ENCODE results near the gene ALG1.
"Not testable (repeated sequence)": the region's sequence is repeated elsewhere in the genome, so short reads cannot be mapped to it uniquely, and the experiment has no call there.

The ALG1 gene

DNA sequence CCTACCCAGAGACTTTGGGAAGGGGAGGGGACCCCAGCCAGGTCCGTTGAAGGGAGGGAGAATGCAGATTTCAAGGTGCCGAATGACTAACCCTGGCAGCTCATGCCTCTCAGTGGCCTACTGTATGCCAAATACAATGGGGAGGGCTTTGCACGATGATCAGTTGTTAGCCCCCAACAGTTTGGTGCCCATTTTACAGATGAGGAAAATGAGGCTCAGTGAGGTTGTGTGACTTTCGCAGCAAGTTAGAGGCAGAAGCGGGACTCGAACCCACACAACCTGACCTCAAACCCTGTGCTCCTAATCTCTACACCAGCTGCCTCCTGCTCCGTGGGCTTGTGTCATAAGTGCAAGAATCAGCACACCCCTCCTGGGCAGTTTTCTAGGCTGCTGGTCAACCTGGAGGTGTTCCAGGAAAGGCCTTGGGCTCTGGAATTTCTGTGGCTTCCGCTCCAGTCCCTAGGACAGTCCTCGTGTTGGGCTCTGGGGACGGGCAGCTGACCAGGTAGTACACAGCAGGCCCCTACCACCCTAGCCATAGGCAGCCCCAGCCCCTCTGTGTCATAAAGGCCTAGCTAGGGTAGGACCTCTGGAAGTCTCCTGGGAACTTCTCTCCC, 26.0 kb upstream of the ALG1 start:
- DNase-seq: no peak

DNA sequence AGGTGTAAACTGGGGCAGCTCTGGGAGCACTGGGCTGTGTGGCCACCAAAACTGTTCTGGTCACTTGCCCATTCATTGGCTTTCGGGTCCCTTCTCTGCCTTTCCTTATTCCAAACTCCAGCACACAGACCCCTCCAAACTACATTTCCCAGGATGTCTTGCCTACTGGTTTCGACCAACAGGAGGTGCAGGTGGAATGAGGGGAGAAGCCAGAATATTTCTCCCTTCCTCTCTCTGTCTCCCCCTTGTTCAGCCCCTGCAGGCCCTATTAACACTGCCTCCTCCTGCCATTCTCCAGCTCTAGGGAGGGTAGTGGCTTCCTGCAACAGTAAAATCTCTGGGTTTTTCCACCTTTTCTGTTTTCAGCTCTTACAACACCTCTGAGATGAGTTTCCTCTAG, 24.7 kb upstream of the ALG1 start:
- no peak for DNase-seq

DNA sequence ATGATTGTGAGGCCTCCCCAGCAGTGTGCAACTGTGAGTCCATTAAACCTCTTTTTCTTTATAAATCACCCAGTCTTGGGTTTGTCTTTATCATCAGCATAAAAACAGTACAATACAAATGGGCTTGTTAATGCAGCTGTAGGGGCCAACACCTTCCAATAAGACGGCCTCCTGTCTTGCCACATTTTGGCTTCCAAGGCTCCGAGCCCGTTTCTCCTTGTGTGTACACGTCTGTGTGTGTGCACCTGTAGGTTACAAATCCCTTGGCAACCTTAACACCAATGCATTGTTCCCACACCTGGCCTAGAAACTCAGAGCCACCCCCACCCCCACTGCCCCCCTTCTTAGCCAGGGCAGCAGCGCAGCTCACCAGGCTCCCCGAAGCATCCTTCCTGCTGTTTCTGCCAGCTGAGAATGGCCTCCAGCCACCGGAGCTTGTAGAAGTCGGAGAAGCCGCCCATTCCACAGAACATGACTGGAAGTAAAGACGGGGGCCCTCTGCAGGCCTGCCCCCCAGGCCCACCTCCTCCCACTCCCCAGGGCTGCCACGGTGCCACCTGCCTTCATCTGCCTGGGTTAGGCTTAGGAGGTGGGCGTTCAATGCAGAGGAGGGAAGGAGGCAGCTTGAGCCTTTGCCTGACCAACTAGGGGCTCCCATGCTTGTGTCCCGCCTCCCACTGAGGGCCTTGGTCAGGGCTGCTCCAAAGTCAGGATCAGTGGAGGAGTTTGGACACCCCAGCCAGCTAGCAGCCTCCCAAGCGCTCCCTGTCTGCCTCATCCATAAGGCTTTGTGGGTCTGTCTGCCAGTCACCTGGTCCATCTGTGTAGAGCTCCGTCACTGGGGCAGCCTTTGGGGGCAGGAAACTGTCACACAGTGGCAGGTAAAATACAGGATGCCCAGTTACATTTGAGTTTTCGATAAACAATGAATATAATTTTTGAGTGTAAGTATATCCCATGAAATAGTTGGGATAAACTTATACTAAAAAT, 16.5 kb upstream of the ALG1 start:
- no peak for DNase-seq

DNA sequence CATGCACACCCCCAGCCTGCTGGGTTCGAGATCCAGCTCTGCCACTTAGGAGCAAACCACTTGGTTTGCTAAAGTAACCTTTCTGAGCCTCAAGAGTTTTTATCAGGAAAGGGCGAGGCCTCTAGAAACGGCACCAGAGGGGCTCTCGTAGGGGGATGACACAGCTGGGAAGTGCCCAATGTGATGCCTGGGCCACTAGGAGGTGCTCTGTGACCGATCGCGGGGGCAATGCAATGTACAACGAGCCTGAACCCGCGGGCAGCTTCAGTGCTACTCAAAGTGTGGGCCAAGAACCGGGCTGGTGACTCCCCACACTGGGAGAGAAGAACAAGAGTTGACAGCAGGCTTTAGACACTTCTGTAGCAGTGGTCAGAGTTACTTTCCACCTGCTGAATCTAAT, 15.3 kb upstream of the ALG1 start:
- peak; percentile 66 for DNase-seq

DNA sequence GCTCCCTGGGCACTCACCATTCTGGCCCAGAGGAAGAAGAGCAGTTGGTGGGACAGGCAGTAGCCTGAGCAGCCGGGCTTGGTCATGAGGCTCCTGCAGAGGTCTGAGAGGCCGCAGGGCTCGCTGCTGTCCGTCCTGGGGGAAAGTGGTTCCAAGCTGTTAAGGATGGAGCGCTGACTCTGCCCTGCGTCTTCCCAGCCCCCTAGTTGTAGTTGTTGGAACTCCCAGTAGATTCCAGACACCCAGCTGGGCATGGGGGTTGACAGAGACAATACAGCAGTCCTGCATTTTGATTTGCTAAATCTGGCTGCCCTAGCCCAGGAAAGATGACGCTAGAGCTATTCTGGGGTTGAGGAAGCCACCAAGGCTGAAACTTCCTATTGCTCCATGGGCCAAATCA, 13.2 kb upstream of the ALG1 start:
- DNase-seq: no peak

DNA sequence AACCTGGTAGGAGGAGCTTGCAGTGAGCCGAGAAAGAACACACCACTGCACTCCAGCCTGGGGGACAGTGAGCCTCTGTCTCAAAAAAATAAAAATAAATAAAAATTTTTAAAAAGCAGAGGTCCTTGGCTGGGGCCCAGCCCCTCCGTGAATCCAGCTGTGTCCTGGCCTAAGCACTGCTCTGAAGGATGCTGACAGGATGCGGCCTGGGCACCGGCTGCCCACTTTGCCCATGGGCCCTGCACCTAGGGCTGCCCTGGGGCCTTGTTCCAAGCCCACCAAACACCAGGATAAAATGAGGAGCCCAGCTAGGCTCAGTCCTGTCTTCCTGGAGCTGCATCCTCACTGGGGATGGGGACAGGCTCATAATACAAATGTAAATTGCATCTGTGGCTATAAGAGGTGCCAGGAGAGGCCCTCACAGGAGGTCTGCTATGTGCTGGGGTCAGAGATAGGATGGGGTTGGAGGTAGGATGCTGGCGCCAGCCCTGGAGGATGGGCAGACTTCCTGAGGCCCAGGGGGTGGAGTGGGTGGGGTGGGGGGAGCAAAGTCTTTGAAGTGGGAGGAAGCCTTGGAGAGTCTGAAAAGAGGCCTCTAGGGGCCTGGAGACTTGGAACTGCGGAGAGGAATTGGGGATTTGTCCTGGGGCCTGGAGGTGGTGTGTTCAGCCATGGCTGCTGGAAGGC, 12.1 kb upstream of the ALG1 start:
- DNase-seq: no peak

DNA sequence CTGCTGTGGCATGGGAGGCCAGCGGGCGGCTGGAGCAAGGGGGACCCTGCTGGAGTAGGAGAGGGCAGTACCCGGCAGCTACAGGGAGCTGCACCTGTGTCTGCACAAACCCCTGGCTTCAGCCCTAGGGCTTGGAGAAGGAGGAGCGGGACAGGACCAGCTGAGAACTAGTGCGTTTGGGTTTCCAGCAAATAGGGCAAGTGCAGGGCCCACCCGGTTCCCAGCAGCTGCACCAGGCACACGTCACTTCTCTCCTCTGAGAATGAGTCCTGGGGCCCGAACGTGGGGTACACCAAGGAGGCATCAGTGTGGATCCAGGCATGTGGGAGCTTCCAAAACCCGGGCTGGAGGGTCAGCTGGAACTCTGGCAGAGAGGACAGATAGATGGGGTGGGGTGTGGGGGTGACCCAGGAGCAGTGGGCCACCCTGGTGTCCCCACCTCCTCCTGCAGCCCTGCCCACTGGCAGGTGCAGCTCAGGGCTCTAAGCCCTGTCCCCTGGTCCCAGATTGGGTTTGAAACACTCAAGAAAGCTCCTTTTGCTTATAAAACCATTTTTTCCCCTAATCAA, 11.5 kb upstream of the ALG1 start:
- DNase-seq: no peak

DNA sequence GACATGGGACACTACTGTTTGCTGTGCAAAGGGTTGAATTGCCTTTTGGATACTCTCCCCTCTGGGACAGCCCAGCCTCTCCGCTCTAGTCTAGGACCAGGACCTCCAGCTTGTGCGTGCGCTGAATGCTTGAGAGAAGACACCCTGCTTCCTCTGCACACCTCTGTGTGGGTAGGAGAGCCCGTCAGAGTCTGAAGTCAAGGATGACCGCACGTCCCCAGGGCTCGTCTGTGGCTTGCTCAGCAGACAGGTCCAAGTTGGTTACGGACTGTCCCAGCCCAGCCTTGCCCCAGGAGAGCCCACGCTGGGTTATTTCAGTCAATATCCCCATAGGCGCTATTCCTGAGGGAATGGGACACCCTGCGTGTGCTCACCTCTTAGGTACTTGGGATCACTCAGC, 9.6 kb upstream of the ALG1 start:
- no peak for DNase-seq

DNA sequence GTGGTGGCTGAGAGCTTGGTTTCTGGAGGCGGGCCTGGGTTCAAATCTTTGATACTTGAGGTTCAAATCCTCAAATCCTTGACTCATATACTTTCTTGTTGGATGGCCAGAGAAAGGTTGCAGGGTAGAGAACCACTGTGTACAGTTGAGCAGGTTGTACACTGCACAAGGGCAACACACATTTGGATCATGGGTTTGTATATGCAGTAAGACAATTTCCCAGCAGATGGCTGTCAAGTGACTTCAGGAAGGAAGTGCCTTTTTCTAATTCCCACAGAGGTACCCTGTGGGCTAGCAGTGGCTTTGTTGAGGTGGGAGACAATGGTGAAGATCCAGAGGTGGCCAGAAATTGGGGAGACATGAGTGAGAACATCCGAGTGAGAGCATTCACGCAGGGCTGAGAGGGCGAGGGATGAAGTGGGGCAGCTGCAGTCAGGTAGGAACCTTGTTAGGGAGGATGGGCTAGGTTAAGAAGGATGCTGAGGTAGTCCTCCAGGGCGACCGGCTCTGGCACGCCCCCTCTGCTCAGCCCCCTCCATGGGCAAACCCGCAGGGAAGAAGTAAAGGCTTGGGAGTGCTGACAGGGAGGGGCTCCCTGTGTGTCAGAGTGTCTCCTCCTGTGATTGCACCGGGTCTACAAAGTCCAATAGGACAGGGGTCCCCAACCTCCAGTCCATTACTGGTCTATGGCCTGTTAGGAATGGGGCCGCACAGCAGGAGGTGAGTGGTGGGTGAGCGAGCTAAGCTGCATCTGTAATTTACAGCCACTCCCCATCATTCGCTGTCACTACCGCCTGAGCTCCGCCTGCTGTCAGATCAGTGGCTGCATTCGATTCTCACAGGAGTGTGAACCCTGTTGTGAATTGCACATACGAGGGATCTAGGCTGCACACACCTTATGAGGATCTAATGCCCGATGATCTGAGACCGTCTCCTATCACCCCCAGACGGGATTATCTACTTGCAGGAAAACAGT, 8.6 kb upstream of the ALG1 start:
- no peak for DNase-seq

DNA sequence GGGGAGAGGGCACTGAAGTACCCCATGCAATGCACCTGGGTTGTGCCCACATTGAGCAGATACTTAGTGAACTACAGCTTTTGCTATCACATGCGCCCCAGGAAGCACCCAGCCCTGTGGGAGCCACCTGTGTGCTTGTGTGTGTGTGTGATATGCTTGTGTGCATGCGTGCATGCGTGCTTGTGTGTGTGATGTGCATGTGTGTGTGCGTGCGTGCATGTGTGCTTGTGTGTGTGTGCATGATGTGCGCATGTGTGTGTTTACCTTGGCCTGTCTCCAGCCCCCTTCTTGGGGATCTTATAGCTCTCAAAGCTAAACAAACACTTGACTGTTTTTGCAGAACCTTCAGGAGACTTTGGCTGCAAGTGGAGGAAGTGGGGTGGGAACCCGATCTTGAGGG, 6.7 kb upstream of the ALG1 start:
- DNase-seq: no peak

DNA sequence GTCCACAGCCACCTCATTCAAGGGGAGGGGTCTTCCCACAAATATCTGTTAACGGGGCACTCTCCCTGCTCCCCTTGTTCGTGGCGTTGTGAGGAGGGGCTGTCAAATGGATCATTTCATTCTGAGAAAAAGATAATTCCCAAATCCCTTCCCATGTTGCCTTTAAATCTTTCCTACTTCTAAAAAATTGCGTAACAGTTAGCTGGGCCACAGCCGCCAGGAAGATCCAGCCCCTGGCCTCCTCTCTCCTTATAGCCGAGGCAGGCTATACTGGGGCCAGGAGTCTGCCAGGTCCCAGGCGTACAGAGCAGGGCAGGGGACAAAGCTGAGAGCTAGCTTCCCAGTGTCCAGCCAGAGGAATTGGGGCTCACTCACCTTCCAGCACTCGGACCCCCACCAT, 6.3 kb upstream of the ALG1 start:
- no peak for DNase-seq

DNA sequence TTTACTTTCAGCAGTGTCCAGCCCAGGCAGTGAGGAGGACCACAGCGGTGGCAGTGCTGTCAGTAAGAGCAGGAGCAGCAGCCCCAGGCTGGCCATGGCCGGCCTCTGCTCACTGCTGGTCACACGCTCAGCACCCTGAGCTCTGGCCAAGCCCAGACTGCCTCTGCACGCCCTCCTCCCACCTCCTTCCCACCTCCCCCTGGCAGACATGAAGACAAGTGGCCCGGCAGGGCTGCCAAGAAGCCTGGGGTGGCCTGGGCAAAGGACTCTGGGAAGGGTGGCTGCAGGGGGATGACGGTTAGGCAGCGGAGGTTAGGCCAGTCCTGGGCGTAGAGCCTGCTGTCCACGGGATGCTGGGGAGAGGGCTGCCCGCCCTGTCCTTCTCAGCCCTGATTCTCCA, 5.8 kb upstream of the ALG1 start, which contains the start of gene C16orf89:
Gene C16orf89 (minus strand): TSS at position 144 of the 400 bp plus-strand sequence. CDS start 48 bp downstream, at position 96.
- DNase-seq: no peak

DNA sequence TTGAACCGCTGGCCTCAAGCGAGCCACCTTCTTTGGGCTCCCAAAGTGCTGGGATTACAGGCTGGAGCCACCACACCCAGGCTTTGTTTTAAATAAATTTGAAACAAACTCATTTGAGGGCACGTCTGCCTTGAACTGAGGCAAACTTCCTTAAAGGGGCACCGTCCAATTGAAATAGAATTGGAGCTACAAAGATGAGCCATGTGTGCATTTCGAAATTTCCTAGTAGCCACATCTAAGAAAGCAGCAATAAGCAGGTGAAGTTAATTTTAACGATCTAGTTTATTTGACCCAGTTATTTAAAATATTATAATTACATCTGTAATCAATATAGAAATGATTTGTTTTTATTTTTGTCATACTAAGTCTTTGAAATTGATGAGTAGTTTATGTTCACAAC, 5.1 kb upstream of the ALG1 start:
- DNase-seq: no peak

DNA sequence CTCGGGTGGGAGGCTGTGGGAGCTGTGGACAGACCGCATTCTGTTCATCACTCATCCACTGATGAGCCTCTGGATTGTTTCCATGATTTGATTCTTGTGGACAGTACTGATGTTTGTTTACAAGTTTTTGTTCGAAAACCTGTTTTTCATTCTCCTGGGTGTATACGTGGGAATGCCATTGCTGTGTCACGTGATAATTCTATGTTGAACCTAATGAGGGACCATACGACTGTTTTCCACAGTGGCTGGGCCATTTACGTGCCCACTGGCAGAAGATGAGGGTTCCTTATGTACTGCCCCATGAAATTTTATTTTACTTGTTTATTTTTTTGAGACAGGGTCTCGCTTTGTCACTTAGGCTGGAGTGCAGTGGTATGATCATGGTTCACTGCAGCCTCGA, 2.6 kb upstream of the ALG1 start:
- no peak for DNase-seq

DNA sequence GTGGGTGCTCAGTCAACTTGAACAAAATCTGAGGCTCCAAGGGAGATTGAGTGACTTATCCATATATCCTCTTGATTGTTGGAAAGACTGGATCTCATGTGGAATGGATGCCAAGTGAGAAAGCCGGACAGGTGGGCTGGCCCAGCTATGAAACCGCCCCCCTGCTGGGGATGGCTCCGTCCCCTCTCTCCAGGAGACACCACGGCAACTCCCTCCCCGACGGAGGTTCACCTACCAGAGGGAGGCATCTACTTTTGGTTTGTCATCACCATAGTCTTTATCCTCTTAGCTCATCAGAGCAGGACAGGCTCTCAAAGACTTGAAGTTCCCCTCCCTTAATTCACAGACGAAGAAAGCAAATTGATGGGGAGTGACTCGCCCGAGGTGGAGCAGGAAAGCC, 1.8 kb upstream of the ALG1 start:
- no peak for DNase-seq

DNA sequence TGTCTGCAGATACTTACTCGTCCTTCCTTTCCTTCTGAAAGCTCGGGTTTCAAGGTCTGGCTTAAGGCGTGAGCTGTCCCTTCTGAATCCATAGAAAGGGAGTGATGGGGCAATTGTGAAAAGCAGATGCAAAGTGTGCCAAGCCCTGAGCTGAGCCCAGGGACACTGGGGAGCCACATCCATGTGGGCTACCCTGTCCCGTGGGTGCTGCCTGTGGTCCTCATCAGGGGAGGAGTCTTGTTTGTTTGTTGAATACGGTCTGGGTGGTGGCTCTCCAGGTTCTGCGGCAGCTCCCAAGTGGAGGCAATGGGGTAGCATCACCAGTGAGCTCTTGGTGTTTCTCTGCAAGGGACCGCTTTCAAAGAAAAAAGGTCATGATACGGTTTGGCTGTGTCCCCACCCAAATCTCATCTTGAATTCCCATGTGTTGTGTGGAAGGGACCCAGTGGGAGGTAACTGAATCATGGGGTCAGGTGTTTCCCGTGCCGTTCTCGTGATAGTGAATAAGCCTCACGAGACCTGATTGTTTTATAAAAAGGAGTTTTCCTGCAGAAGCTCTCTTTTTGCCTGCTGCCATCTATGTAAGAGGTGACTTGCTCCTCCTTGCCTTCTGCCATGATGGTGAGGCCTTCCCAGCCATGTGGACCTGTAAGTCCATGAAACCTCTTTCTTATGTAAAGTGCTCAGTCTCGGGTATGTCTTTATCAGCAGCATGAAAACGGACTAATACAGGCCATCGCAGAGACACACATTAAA, 1.0 kb upstream of the ALG1 start:
- no peak for DNase-seq

DNA sequence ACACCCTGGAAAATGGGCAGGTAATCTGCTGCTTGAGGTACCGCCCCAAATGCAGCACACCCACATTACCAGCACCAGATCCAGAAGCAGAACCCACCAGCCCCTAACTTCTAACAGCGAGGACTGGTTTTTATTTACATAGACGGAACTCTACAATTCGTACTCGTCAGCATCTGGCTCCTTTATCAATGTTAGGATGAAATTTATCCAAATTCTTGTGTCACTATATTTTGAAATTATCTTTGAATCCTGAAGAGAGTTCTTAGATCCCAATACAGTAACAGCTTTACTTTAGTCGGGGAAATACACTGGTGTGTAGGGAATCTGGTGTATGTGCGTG, 332 bp upstream of the ALG1 start:
- no peak for DNase-seq

DNA sequence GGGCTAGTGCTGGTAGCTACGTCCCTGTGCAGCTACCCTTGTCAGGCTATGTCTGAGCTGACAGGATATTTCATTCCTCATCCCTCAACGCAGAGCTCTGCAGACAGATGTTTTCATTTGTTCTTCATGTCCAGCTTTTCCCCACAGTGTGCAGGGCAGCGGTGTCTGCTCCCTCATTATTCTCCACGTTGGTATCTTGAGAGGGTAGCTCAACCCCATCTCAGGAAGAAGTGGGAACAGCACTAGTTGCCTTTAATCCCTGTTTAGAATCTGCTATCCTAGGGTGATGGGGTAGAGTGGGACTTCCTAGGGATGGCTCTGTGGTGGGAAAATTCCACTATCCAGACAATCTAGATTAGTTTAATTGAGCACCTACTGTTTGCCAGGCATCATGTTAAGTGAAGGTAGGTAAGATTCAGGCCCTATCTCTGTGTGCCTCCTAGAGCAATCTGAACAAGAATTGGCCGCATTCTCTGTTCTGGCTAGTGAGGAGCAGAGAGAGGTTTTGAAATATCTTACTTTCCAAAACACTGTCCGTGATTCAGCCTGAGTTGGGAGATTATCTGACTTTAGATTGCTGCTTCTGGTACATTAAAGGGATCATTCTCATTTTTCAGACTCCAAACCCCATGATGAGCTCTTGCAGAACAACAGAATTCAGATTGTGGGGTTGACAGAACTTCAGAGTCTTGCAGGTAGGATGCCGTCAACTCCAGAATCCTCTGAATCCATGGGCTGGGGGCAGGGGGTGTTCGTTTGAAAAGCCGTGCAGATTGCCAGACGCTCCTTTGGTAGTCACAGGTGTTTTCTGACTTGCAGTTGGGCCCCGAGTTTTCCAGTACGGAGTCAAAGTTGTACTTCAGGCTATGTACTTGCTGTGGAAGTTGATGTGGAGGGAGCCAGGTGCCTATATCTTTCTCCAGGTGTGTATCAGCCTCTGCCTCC, 963 bp downstream of the ALG1 start:
- no peak for DNase-seq

DNA sequence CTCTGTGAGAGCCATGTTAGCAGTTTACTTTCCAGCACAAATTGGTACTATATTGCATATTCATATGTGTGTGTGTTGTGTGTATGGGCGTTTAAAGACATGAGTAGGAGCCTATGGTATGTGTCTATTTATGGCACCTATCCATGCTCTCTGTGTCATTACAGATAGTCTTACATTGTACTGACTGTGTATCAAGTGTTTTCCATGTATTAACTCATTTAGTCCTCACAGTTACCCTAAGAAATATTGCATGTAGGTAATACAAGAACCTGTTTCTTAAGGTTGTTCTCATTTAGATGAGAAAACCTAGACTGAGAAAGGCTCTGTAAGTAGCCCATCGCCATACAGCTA, 1.6 kb downstream of the ALG1 start:
- DNase-seq: no peak

DNA sequence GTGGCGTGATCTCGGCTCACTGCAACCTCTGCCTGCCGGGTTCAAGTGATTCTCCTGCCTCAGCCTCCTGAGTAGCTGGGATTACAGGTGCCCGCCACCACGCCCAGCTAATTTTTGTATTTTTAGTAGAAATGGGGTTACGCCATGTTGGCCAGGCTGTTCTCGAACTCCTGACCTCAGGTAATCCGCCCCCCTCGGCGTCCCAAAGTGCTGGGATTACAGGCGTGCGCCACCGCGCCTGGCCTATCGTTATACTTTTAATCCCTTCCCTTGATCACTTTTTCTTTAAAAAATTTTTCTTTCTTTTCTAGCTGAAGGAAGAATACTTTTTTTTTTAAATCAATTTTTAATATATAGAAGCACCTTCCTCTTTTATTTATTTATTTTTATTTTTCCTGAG, 2.1 kb downstream of the ALG1 start:
- not testable (repeated sequence) for DNase-seq
